GM19463 (cell line): ENCODE measurements around the gene OR1L8.
"Not testable (repeated sequence)": the region's sequence is repeated elsewhere in the genome, so short reads cannot be mapped to it uniquely, and the experiment has no call there.

ENCODE experiments used
- ATAC-seq: cut with Tn5 transposase; IDR thresholded peaks from one replicate; pipeline ENCODE4 v1.9.1; 2021; ENCODE audit warnings: mild to moderate bottlenecking, moderate library complexity; ENCODE audit not compliant: unreplicated experiment

OR1L8 gene, protein sequence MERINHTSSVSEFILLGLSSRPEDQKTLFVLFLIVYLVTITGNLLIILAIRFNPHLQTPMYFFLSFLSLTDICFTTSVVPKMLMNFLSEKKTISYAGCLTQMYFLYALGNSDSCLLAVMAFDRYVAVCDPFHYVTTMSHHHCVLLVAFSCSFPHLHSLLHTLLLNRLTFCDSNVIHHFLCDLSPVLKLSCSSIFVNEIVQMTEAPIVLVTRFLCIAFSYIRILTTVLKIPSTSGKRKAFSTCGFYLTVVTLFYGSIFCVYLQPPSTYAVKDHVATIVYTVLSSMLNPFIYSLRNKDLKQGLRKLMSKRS

DNA sequence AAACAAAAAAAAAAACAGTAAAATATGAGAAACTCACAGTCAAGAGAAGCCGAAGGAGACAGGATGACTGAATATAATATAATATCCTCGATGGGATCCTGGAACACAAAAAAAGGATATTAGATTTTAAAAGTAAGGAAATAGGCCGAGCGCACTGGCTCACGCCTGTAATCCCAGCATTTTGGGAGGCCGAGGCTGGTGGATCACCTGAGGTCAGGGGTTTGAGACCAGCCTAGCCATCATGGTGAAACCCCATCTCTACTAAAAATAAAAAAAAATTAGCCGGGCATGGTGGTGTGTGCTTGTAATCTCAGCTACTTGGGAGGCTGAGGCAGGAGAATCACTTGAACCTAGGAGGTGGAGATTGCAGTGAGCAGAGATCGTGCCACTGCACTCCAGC is at the start of gene OR1L8:
Gene OR1L8 (minus strand): TSS at position 101 of the 400 bp plus-strand sequence. CDS start 14,907 bp downstream, outside the sequence.
- not testable (repeated sequence) for ATAC-seq

DNA sequence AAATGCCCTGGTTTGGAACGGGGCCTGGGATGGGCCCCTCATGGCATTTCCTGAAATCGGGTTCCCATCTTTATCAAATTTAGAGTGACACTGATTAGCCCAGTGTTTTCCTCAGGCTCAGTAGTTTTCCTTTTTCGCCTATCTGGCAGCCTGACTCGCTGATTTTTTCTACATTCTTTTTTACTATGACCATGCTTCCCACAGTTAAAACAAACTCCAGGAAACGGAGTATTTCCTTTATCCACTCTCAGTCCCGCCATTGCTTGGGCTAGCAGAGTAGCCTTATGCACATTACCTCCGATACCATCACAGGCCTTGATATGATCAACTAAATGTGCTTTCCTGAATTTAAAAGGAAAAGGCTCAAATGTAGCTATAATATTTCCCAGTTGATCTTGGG is 36.8 kb upstream of the OR1L8 start:
- ATAC-seq: no peak

DNA sequence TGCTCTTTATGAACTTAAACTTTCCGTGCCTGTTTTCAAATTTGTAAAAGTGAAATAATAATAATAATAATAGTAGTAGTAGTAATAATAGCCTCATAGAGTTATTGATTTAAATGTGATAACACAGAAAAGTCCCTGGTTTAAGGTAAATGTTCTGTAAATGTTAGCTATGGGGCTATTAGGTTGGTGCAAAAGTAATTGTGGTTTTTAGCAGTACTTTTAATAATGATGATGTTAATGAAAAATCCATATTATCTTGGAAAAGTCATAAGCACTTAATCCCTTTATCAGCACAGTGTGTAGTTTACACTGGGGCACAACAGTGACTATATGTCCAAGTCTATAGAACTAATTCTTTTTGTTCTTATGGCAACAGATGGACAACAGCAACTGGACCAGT is 31.2 kb upstream of the OR1L8 start, which contains the start of gene OR1Q1:
Gene OR1Q1 (plus strand): TSS at position 377 of the 400 bp plus-strand sequence. CDS start 0 bp downstream, at position 377.
- ATAC-seq: no peak

DNA sequence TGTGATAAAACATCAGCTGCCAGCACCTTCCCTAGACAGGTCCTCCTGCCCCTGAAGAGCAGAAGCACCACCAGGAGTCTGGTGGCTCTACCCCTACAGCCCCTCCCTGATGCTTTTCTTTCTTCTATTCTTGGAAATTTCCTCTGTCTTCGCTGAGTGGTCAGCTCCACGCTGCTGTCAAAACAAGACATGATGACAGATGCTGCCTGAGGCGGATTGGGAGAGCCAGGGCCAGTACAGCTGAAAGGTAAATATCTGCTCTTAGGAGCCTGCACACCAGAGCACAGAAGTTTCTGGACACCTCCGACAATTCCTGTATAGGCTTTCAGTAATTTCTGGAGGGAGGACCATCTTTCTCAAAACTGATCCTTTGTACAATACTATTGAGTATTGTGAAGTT is 26.6 kb upstream of the OR1L8 start:
- ATAC-seq: no peak

DNA sequence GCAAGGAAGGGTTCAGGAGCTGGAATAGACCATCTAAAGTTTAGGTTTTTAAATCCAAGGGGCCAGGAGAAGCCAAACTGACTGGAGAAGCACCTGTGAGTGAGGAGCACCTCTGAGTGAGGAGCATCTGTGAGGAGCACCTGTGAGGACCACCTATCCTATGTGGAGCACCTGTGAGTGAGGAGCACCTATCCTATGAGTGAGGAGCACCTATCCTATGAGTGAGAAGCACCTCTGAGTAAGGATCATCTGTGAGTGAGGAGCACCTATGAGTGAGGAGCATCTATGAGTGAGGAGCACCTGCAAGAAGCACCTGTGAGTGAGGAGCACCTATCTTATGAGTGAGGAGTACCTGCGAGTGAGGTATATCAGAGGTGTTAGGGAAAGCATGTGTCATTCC is 23.4 kb upstream of the OR1L8 start:
- no peak for ATAC-seq

DNA sequence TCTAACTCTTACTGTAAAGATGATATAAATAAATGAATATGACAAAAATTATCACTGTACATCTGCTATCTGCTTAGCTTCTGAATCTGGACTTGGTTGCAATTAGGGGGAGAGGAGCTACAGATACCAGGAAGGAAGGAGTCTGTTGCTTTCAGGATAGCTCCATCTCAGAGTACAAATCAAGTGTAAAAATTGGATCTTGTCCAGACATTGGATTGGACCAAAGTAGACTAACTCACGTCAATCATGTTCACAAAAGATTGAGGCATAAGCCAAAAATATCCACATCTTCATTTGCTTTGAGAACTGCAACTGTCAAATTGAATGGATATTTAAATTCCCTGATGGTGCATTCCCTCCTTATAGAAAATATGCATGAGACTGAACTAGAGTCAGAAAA is 22.5 kb upstream of the OR1L8 start:
- ATAC-seq: no peak

DNA sequence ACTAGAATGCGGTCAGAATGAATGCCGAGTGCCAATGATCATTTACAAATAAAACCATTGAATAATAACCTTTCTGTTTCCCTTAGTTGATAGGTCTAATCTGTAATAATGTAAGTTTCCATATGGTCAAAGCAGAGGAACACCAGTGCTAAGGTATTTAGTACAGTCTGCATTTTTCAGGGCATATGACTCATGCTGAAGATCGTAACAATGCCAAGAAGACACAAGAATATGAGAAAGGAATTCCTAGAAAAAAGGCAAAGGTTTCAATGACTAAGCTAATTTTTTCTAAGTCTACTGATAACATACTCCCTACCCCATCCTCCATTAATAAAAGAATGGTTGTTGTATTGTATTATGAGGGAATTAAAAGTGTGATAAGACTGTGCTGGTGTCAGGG is 2.8 kb downstream of the OR1L8 start:
- no peak for ATAC-seq

DNA sequence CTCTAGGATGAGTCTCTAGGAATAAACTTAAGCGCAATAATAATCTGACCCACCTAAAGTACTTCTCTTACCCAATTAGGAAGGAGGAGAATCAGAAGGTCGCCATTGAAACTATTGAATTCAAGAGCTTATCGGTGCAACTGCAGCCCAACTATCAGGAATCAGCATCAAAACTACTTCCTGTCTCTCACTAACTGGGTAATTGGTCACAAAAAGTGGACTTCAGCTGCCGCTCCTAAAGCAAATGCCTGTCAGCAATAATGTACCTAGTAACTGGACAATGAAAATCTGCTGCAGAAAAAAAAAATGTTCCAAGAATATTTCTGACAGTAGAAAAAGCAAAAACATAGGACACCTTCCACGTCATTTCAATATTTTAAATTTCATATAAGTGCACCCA is 3.3 kb downstream of the OR1L8 start:
- ATAC-seq: no peak

DNA sequence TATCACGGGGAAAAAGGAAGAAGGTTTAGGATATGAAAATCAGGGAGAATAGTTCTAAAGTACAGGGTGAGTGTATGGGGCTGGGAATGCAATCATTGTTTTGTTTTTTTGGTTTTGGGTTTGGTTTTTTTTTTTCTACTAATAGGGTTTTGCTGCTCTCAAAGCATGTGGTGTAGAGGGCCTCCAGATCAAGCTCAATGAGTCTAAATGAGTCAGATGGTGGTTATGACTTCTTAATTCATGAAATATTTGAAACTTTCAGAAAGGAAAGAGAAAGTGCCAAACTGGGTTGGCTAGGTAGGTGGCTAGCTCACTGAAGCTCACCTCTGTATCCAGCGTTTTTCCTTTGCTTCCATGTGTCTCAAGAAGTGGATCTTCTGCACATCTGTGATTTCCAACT is 10.7 kb downstream of the OR1L8 start:
- ATAC-seq: no peak

DNA sequence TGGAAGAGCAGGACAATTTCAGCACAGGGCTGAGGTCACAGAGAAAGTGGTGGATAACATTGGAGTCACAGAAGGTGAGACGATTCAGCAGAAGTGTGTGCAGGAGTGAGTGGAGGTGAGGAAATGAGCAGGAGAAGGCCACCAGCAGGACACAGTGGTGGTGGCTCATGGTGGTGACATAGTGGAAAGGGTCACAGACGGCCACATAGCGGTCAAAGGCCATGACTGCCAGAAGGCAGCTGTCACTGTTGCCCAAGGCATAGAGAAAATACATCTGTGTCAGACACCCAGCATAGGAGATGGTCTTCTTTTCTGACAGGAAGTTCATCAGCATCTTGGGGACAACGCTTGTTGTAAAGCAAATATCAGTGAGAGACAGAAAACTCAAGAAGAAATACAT is 15.3 kb downstream of the OR1L8 start:
- no peak for ATAC-seq

DNA sequence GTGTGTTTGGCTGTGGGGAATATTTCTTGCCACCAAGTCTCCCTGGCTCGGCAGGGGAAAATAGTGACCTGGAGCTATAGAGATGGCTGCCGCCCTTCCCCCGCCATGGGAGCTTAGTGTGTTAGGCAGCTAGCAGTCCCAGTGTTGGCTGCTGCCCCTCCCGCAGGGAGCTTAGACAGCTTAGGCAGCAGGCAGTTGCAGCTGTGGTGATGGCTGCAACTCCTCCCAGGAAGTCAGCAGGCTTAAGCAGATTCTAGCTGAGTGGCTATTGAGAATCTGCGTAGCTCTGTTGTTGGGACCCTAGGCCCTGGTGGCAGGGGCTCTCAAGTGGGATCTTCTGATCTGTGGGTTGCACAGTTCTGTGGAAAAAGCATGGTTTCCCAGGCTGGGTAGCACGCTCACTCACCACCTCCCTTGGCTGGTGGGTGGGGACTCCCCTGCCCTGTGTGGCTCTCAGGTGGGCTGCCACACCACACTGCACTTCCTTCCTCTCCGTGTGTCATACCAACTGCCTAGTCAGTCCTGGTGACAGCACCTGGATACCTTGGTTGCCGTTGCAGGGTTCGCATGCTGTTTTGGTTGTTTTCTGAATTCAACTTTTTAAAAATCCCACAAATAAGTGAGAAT is 20.9 kb downstream of the OR1L8 start:
- ATAC-seq: no peak

DNA sequence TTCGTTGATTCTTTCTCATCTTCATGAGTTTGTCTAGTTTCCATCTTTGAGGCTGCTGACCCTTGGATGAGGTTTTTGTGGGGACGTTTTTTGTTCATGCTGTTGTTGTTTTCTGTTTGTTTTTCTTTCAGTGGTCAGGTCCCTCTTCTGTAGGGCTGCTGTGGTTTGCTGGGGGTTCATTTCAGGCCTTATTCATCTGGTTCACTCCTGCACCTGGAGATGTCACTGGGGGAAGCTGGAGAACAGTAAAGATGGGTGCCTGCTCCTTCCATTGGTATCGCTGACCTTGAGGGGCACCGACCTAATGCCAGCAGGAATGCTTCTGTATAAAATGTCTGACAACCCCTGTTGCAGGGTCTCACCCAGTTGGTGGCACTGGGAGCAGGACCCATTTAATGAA is 21.7 kb downstream of the OR1L8 start:
- no peak for ATAC-seq

DNA sequence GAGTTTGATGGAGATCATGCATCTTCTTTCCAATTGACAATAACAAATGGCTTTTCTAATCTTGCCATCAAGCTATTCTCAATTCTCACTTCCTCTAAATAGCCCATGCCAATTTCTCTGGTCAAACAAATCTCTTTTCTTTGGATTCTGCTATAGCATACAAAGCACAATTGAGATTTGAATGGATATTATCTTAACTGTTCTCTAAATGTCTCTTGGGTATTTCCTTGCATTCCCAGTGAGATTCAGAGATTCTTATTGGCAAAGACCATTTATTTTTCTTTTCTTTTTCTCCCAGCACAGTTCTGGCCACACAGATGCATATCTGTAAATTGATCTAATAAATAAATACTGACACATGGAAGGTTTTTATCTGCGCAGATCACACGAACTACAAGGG is 30.4 kb downstream of the OR1L8 start, which contains the start of gene OR1N2:
Gene OR1N2 (plus strand): TSS at position 301 of the 400 bp plus-strand sequence. CDS start 100 bp downstream, outside the sequence.
- no peak for ATAC-seq

DNA sequence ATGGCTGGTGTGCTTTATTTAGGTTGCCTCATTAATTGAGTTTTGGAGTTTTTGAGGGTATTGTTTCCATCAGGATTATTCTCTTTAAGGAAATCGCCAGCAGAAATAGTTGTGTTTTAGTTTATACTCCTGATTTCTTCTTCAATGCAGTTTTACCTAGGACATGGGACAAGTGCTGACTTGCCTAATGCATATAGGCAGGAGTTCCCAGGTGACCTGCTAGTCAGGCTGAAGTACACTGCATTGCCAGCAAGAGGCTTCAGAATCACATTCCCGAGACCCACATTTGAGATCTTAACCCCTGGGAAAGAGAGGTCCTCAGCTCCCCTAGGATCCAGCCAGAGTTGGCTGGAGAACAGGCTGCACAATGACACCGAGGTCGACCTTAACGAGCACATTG is 31.8 kb downstream of the OR1L8 start:
- no peak for ATAC-seq

DNA sequence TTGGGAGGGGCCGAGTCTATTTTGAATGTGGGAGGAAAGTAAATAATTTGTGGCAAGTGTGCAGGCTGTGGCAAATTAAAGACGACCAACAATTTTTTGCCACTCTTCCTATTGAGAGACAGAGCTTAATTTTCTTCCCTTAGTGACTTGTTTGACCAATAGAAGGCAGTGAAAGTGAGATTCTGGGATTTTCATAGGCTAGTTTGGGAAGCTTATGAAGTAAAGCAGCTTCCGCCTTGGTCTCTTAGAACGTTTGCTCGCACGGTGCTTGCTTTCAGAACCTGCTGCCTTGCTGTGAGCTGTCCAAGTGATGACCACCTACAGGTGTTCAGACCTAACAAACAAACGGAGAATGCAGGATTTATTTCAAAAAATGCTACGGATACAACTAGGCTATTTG is 37.0 kb downstream of the OR1L8 start:
- no peak for ATAC-seq

DNA sequence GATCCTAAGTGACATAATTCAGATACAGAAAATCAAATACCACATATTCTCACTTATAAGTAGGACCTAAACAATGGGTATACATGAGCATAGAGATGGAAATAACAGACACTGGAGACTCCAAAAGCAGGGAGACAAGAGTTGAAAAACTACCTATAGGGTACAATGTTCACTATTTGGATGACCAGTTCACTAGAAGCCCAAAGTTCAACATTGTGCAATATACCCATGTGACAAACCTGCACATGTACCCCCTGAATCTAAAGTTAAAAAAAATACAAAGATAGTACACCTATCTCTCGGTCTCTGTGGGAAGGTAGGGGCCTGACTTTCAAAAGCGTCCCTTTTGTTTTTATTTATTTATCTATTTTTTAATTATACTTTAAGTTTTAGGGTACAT is 44.4 kb downstream of the OR1L8 start:
- no peak for ATAC-seq

DNA sequence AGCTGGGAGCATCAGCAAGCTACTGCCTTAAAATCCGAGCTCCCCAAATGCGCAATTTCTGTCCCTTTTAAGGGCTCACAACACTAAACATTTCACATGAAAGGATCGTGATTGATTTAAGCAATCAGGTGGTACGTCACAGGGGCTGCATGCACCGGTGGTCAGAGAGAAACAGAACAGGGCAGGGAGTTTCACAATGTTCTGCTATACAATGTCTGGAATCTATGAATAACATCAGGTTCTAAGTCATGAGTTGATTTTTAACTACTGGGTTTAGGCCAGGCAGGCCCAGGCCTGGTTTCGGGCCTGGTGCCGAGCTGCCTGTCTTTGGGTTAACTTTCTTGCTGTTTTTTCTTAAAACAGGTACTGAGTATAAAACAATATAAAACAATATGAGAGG is 46.1 kb downstream of the OR1L8 start:
- not testable (repeated sequence) for ATAC-seq

DNA sequence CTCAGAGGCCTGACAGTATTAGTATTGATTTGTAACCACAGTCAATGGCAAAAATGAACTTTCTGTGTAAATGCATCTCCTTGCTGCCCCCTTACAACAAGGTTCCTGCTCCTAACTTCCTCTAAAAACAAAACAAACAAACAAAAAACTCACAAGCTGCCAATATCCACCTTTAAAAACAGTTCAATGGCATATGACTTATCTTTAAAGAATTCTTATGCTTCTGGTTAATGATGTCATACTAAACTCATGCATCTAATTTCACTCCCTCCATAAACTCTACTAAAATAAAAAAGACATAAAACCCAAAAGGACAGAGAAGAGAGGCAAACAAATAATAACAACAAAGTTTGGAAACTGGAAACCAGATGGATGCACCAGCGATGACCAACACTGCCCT is 47.0 kb downstream of the OR1L8 start:
- ATAC-seq: no peak

DNA sequence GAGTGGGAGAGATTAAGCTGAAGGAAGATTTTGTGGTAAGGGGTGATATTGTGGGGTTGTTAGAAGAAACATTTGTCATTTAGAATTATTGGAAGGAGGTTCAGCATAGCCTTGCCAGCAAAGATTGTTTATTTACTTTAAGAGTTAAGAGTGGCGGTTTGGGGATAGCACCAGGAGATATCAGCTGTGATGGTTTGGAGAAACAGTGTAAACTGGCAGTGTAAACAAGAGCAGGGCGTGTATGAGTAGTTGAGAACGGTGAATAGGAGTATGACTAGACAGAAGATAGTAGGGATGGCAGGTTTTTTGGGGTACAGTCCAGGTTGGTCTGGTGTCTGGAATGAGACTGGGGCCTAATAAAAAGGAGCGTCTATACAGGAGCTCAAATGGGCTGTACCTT is 52.0 kb downstream of the OR1L8 start:
- not testable (repeated sequence) for ATAC-seq

DNA sequence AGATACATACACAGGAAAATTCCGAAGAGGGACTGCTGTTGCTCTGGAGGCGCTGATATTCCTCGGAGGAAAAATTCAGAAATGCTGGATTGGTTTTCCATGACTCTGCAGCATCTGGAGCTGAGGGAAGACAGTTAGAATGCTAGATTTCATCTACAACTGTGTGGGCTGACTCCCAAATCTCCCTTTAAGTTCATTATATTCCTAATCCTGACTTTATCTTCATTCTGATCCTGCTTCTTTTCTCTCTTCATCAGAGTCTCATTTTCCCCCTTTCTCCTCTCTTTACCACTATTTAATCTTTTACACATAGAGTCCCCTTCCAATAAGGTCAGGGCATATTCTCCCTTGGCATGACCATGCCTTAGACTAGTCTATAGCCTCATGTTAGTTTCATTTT is 56.0 kb downstream of the OR1L8 start, which contains the start of gene OR1N1:
Gene OR1N1 (minus strand): TSS at position 101 of the 400 bp plus-strand sequence. CDS start 0 bp downstream, at position 101.
- ATAC-seq: no peak

DNA sequence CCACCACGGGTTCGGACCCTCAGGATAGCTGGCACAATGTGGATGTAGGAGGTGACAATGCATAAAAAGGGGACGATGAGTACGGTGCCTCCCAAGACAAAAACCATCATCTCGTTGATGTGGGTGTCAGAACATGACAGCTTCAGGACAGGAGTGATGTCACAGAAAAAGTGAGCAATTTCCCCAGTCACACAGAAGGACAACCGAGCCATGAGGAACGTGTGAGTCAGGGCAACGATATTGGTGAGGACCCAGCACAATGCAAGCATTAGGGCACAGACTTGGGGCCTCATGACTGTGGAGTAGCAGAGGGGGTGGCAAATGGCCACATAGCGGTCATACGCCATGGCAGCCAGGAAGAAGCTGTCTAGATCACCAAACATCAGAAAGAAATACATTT is 56.6 kb downstream of the OR1L8 start:
- ATAC-seq: no peak

DNA sequence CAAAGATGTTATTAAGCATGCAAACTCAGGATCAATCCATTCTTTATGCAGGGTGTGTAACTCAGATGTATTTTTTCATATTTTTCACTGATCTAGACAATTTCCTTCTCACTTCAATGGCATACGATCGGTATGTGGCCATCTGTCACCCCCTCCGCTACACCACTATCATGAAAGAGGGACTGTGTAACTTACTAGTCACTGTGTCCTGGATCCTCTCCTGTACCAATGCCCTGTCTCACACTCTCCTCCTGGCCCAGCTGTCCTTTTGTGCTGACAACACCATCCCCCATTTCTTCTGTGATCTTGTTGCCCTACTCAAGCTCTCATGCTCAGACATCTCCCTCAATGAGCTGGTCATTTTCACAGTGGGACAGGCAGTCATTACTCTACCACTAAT is 63.8 kb downstream of the OR1L8 start:
- ATAC-seq: no peak
